ENCODE results near the gene PTPRN2.

DNA sequence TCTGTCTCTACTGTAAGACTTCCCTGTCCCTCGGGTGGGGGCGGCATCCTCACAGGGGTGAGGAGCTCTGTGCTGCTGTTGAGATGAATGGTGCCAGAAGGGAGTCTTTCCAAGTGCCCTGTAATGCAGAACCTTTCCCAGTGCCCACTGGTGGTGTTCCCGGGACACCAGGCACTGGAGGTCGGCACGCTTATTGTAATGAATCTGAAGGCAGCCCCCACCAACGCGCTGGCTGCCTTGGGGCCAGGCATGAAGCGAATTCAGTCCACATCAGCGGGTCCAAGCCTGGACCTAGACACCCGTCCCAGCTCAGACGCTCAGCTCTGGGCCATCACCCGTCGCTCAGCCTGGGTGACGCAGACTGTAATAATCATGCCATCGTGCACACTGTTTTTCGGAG is 658.0 kb downstream of the PTPRN2 start:
- TF ChIP-seq, protein P1, sequence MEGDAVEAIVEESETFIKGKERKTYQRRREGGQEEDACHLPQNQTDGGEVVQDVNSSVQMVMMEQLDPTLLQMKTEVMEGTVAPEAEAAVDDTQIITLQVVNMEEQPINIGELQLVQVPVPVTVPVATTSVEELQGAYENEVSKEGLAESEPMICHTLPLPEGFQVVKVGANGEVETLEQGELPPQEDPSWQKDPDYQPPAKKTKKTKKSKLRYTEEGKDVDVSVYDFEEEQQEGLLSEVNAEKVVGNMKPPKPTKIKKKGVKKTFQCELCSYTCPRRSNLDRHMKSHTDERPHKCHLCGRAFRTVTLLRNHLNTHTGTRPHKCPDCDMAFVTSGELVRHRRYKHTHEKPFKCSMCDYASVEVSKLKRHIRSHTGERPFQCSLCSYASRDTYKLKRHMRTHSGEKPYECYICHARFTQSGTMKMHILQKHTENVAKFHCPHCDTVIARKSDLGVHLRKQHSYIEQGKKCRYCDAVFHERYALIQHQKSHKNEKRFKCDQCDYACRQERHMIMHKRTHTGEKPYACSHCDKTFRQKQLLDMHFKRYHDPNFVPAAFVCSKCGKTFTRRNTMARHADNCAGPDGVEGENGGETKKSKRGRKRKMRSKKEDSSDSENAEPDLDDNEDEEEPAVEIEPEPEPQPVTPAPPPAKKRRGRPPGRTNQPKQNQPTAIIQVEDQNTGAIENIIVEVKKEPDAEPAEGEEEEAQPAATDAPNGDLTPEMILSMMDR (IDR thresholded peaks at IDR 0.05; ENCODE audit: extremely low read depth in 1 of 2, insufficient read depth in 1 of 2, low read depth in 1 of 2, low read length in 2 of 2): no peak
- TF ChIP-seq POLR2A (IDR thresholded peaks at IDR 0.05; ENCODE audit: low read depth, low read length) (no peak), EZH2 (IDR thresholded peaks at IDR 0.05; ENCODE audit: borderline replicate concordance, low read depth, low read length, severe bottlenecking) (no peak), POLR2AphosphoS5 (IDR thresholded peaks at IDR 0.05; ENCODE audit: insufficient read depth, low read depth, low read length) (no peak), MYC (IDR thresholded peaks at IDR 0.05; ENCODE audit: low read depth, low read length) (no peak)
- TF ChIP-seq, protein P2, sequence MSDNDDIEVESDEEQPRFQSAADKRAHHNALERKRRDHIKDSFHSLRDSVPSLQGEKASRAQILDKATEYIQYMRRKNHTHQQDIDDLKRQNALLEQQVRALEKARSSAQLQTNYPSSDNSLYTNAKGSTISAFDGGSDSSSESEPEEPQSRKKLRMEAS (IDR thresholded peaks at IDR 0.05; ENCODE audit: insufficient read depth, insufficient read length): no peak

Data from endothelial cell of umbilical vein (primary cell).